ENCODE results near the gene CD82.

DNA sequence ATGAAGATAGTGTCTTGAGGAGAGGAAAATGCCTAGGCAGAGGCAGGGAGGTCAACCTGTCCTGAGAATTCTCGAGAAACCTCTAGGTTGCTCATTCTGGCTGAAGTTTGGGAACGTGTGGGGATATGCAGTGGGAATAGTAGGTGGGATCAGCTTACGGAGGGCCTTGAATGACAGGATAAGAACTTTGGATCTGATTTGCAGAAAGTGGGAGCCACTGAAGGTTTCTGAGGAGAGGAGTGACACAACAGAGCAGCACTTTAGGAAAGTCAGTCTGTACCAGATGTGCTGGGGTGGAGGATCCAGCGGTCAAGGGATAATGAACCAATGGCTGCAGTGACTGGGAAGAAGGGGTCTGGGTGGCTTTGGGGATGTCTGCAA is 2.4 kb downstream of the CD82 start:
- TF ChIP-seq CTCF (IDR thresholded peaks at IDR 0.05): no peak
- TF ChIP-seq EZH2 (IDR thresholded peaks at IDR 0.05; ENCODE audit: borderline replicate concordance, insufficient read depth, low read depth, low read length, poor library complexity, severe bottlenecking): no peak
